Lower lobe of right lung (tissue), 2 donors: ENCODE measurements around the gene AQP2. TPM values are rescaled to one million over a fixed set of nuclear protein-coding genes. Genes with fewer than 3 reads are reported as not detected.
A peak's percentile ranks its signal among the peaks of the same experiment; 100 is the strongest.

ENCODE experiments used
- ATAC-seq, 2 donors: fragments of 200-7000 bp; cut with Tn5 transposase; one replicate each; pipeline ENCODE4 v1.9.1; 2020 to 2022; ENCODE audit warnings: mild to moderate bottlenecking in 2 of 2, moderate library complexity in 2 of 2
- DNase-seq: peaks from one replicate; pipeline ENCODE4 v3.0.0-alpha.2; 2020
- H3K27ac ChIP-seq: fragments of 200-600 bp; one replicate; pipeline ENCODE4 v1.8.0; 2022
- H3K27me3 ChIP-seq: fragments of 200-600 bp; one replicate; pipeline ENCODE4 v1.8.0; 2022; ENCODE audit warnings: low read depth
- H3K36me3 ChIP-seq: fragments of 200-600 bp; one replicate; pipeline ENCODE4 v1.8.0; 2022; ENCODE audit warnings: mild to moderate bottlenecking
- H3K4me1 ChIP-seq: fragments of 200-600 bp; one replicate; pipeline ENCODE4 v1.8.0; 2022
- H3K4me3 ChIP-seq: fragments of 200-600 bp; one replicate; pipeline ENCODE4 v1.8.0; 2022; ENCODE audit warnings: mild to moderate bottlenecking
- H3K9me3 ChIP-seq: fragments of 200-600 bp; one replicate; pipeline ENCODE4 v1.8.0; 2022
- intact Hi-C: fragments of 100-400 bp; cut with DNase I; formaldehyde crosslinking; loops from one replicate; pipeline ENCODE4 v1.11.0; 2022
- total RNA-seq: library from RNA; stranded (reverse); fragmentation: NEBNext Ultra II Directional; extraction: Animal tissue kit (Norgen Biotek cat#: 25700); gene quantifications from one replicate; pipeline ENCODE4 v1.2.1, GENCODE V29; 2021
- TF ChIP-seq, protein P1 (sequence below): fragments of 200-600 bp; IDR thresholded peaks from one replicate; pipeline ENCODE4 v1.8.0; 2022; ENCODE audit warnings: antibody characterized with exemption, mild to moderate bottlenecking
- donor health status: DM: no; HTN: yes; CAD: no; lungs with severe emphysema.

The AQP2 gene
- total RNA-seq, 1 donor from 2014 or later: not detected

DNA sequence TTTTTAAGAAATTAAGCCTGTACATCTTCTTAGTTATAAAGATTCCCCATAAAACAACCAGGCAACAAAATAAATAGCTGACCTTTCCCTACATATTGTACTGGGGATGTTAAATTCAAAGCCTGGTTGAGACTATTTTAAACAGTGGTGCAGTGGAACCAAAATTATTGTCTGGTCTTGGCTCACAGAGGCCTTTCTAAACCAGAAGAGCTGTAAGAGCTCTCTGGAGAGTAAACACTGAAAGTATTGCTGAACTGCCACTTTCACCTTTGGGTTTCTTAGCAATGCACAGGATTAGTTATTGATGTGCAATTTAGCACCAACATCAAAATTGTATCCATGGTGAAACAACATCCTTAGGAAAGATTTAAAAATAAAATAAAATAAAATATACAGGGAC lies 54.2 kb downstream of the AQP2 start:
- H3K27ac ChIP-seq: peak overlapping the region; percentile 24
- TF ChIP-seq, protein P1, sequence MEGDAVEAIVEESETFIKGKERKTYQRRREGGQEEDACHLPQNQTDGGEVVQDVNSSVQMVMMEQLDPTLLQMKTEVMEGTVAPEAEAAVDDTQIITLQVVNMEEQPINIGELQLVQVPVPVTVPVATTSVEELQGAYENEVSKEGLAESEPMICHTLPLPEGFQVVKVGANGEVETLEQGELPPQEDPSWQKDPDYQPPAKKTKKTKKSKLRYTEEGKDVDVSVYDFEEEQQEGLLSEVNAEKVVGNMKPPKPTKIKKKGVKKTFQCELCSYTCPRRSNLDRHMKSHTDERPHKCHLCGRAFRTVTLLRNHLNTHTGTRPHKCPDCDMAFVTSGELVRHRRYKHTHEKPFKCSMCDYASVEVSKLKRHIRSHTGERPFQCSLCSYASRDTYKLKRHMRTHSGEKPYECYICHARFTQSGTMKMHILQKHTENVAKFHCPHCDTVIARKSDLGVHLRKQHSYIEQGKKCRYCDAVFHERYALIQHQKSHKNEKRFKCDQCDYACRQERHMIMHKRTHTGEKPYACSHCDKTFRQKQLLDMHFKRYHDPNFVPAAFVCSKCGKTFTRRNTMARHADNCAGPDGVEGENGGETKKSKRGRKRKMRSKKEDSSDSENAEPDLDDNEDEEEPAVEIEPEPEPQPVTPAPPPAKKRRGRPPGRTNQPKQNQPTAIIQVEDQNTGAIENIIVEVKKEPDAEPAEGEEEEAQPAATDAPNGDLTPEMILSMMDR: no peak
- no peak overlapping the region for H3K4me3 ChIP-seq
- no peak for DNase-seq
- H3K27me3 ChIP-seq: no peaks in the 10 kb centered on the region
- H3K36me3 ChIP-seq: peaks cover 24% of the 10 kb centered on the region
- H3K4me1 ChIP-seq: no peaks in the 10 kb centered on the region
- peak; percentile 61 to 75 for ATAC-seq
- intact Hi-C loops: no loop called here
- no peaks in the 10 kb centered on the region for H3K9me3 ChIP-seq

DNA sequence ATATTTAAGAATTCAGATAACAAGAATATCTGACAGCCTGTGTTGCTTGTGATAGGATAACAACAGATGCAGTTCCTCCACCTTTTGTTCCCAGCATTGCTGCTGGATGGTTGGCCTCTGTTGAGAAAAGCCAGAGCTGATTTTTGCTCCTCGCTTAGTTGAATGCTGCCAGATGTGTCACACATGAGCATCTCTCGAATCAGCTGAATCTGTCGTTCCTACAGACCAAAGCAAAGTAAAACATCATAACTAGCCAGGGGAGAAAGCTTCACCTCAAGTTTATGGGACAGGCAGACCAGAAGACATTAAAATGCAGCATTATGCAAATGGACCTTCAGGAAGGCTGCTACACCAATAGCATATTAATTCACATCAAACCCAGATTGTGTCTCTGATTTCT lies 54.6 kb downstream of the AQP2 start:
- ATAC-seq (no peak), DNase-seq (no peak)
- Histone ChIP-seq H3K4me1 (no peaks in the 10 kb centered on the region), H3K27ac (no peak overlapping the region), H3K4me3 (no peak overlapping the region), H3K36me3 (peaks cover 24% of the 10 kb centered on the region), H3K27me3 (no peaks in the 10 kb centered on the region), H3K9me3 (no peaks in the 10 kb centered on the region)
- intact Hi-C loops: no loop called here
- TF ChIP-seq, protein P1: no peak

DNA sequence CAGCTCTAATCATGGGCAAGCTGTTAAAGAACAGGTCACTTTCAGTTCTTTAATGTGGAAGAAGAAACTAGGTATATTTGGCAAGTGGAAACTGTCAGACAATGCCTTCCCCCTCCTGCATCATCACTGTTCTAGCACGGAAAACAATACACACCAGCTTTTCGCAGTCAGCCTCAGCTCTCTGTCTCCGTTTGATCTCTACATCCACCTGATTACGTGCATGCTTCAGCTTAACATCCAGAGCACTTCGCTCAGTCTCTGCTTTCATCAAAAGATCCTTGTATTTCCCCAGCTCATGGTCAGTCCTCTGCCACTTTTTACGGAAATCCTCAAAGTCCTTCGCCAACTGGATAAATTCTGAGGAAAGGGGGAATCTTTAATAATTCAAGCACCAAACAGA lies 55.7 kb downstream of the AQP2 start:
- intact Hi-C loops: no loop called here
- peaks cover 13% of the 10 kb centered on the region for H3K36me3 ChIP-seq
- no peaks in the 10 kb centered on the region for H3K4me1 ChIP-seq
- TF ChIP-seq, protein P1: no peak
- ATAC-seq (no peak), DNase-seq (no peak)
- no peak overlapping the region for H3K27ac ChIP-seq
- no peaks in the 10 kb centered on the region for H3K9me3 ChIP-seq
- no peak overlapping the region for H3K4me3 ChIP-seq
- H3K27me3 ChIP-seq: no peaks in the 10 kb centered on the region

DNA sequence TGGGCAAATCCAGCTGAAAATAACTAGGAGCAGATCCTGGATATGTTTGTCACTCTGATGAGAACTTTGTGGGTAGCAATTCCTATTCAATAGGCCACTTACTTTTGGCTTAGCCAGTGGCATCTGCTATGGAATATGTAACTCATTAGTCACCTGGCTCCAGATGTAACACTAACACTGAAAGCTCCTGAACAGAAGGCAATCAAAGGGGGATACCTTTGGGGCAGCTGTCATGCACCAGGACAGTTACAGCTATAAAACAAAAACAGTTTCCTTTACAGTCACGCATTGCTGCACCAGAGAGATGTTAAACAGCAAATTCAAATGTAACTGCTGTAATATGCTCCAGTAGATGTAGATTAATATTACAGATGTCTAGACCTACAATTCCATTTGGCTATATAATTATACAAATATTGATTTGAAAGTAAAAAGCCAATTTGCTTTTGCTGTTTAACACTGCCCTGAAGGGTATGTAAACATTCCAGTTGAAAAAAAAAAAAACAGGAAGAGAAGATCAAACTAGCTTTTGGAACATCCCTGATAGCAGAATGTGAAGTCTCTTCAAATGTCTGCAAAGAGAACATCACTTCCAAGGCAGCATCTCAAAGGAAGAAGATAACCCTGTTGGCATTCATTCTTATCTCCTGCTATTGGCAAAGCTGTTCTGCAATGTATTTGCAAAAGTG lies 56.4 kb downstream of the AQP2 start:
- no peak for ATAC-seq
- intact Hi-C loops: no loop called here
- Histone ChIP-seq H3K4me1 (no peaks in the 10 kb centered on the region), H3K4me3 (no peak overlapping the region), H3K27me3 (no peaks in the 10 kb centered on the region), H3K27ac (no peak overlapping the region), H3K36me3 (peaks cover 8% of the 10 kb centered on the region), H3K9me3 (no peaks in the 10 kb centered on the region)
- TF ChIP-seq, protein P1: no peak
- no peak for DNase-seq

Other genes with a start within 250 kb of the AQP2 start
- 36.1 TPM for gene FMNL3, start 243.3 kb upstream of the AQP2 start, total RNA-seq
- gene TMBIM6, start 209.2 kb upstream of the AQP2 start, total RNA-seq: 671 TPM
- 24.5 TPM for gene NCKAP5L, start 122.3 kb upstream of the AQP2 start, total RNA-seq
- 5.1 TPM for gene BCDIN3D, start 107.6 kb upstream of the AQP2 start, total RNA-seq
- gene FAIM2, start 46.8 kb upstream of the AQP2 start, total RNA-seq: 2.9 TPM
- 6.4 TPM for gene AQP5, start 11.1 kb downstream of the AQP2 start, total RNA-seq
- 0.09 TPM for gene AQP6, start 22.2 kb downstream of the AQP2 start, total RNA-seq
- 13.7 TPM for gene RACGAP1, start 74.8 kb downstream of the AQP2 start, total RNA-seq
- 1.6 TPM for gene ASIC1, start 106.9 kb downstream of the AQP2 start, total RNA-seq
- 44.2 TPM for gene SMARCD1, start 134.6 kb downstream of the AQP2 start, total RNA-seq
- 67.0 TPM for gene GPD1, start 153.3 kb downstream of the AQP2 start, total RNA-seq
- 68.0 TPM for gene COX14, start 161.5 kb downstream of the AQP2 start, total RNA-seq
- gene CERS5, start 216.6 kb downstream of the AQP2 start, total RNA-seq: 37.7 TPM